NCI-H2227 treated with DMSO at 0.1 percent for 48 hours (cell line): ENCODE measurements around the gene SMIM24.
"Not testable (repeated sequence)": the region's sequence is repeated elsewhere in the genome, so short reads cannot be mapped to it uniquely, and the experiment has no call there.

Experiments
- DNase-seq: peaks from one replicate; lab custom pipeline; 2025; lab: John Stamatoyannopoulos, UW

The SMIM24 gene

GRCh38 chr19:3514930-3515329 lies 34.6 kb upstream of the SMIM24 start:
- no peak for DNase-seq

GRCh38 chr19:3513229-3514140 lies 33.2 kb upstream of the SMIM24 start:
- no peak for DNase-seq

- DNase-seq, result no peak
Observed at GRCh38 chr19:3512562-3513228, 32.4 kb upstream of the SMIM24 start.

- no peak for DNase-seq
Observed at GRCh38 chr19:3511506-3512251, 31.4 kb upstream of the SMIM24 start.

GRCh38 chr19:3510727-3511126 lies 30.4 kb upstream of the SMIM24 start:
- no peak for DNase-seq

GRCh38 chr19:3509566-3509989 lies 29.3 kb upstream of the SMIM24 start:
- DNase-seq, result no peak

GRCh38 chr19:3508771-3509535 lies 28.6 kb upstream of the SMIM24 start:
- no peak for DNase-seq

- DNase-seq, result not testable (repeated sequence)
Observed at GRCh38 chr19:3508121-3508661, 27.9 kb upstream of the SMIM24 start.

- DNase-seq, result no peak
Observed at GRCh38 chr19:3507371-3508120, 27.2 kb upstream of the SMIM24 start.

GRCh38 chr19:3506384-3507340 lies 26.3 kb upstream of the SMIM24 start:
- no peak for DNase-seq

GRCh38 chr19:3505598-3506383 lies 25.5 kb upstream of the SMIM24 start, which contains the start of gene FZR1:
Gene FZR1, plus strand, starts transcription at chr19:3506311. Its CDS starts 16,679 bp downstream, at chr19:3522990.
- DNase-seq, result peak; percentile 84

- DNase-seq, result no peak
Observed at GRCh38 chr19:3504735-3505134, 24.4 kb upstream of the SMIM24 start.

- no peak for DNase-seq
Observed at GRCh38 chr19:3503036-3503572, 22.8 kb upstream of the SMIM24 start.

- no peak for DNase-seq
Observed at GRCh38 chr19:3501780-3502179, 21.5 kb upstream of the SMIM24 start.

- DNase-seq, result peak; percentile 92
Observed at GRCh38 chr19:3500429-3501101, 20.2 kb upstream of the SMIM24 start, which contains the start of gene DOHH. Gene DOHH, minus strand, starts transcription at chr19:3500674. Its CDS starts 3,860 bp downstream, at chr19:3496814.

GRCh38 chr19:3499738-3500428 lies 19.6 kb upstream of the SMIM24 start:
- no peak for DNase-seq
